HG03064 (cell line): ENCODE results near the gene NOTCH1.

ENCODE experiments used
- ATAC-seq: cut with Tn5 transposase; IDR thresholded peaks from one replicate; pipeline ENCODE4 v1.9.1; 2021; ENCODE audit warnings: low read depth; ENCODE audit not compliant: unreplicated experiment

The NOTCH1 gene

GRCh38 chr9:136451221-136451877 is 94.5 kb downstream of the NOTCH1 start:
- no peak for ATAC-seq

GRCh38 chr9:136448655-136449054 is 97.2 kb downstream of the NOTCH1 start:
- ATAC-seq, result no peak

GRCh38 chr9:136447173-136447778 is 98.6 kb downstream of the NOTCH1 start:
- ATAC-seq, result no peak

- no peak for ATAC-seq
Observed at GRCh38 chr9:136445799-136446198, 100.0 kb downstream of the NOTCH1 start.
